Stimulated activated CD8-positive, alpha-beta memory T cell treated with anti-CD3 and anti-CD28 coated beads, Interleukin-2, amount 100 ng/mL, for 1 hour (primary cell): ENCODE measurements around the gene STYXL2.

Experiments
- DNase-seq, 2 donors: peaks; one replicate each; pipeline ENCODE4 v3.0.0-alpha.2; 2020; ENCODE audit warnings: low read depth in 2 of 2

STYXL2 gene

DNA sequence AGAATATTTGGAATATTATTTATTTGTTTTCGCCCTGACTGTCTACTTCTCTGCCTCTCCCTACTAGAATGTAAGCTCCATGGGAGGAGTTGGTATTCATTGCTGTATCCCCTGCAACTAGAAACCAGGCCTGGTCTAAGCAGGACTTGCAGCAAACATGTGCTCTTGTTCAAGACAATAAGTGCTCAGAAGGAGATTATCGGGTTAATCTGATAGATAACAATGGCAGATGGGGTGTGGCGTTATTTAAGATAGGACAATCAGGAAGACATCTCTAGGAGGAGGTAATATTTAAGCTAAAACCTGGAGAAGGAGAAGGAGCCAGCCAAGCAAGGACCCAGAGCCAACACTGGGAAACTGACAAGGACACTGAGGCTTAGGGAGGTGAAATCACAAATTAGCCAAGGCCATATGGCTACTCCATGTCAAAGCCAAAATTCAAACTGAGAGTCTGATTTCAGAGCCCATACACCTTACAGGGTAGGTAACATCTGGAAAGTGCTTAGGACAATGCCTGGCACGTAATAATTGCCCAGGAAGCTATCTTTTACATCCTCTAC lies 41.5 kb downstream of the STYXL2 start:
- DNase-seq = no peak

- DNase-seq = no peak
Measured at GRCh38 chr1:167136191-167136614, 42.3 kb downstream of the STYXL2 start.

GRCh38 chr1:167136806-167137205 lies 42.9 kb downstream of the STYXL2 start:
- no peak for DNase-seq

DNA sequence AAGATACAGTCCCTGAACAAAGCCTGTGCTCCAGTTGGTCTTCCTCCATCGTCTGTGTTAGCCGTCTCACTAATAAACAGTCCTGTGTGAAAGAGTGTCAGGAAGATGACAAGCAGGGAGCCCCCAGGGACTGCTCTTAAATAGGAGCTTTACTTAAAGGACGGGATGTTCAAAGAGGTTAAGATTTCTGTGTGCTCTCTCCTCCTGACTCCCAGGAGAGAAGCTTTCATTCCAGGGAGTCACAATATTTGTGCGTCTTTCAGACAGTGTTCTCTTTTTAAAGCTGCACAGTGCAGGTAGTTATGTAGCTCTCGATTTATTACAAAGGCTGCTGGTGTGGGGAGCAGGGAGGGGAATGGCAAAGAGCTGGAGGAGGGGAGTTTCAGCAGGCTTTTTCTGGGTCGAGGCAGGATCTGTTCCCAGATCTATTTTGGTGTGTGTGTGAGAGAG lies 43.5 kb downstream of the STYXL2 start:
- no peak for DNase-seq

DNA sequence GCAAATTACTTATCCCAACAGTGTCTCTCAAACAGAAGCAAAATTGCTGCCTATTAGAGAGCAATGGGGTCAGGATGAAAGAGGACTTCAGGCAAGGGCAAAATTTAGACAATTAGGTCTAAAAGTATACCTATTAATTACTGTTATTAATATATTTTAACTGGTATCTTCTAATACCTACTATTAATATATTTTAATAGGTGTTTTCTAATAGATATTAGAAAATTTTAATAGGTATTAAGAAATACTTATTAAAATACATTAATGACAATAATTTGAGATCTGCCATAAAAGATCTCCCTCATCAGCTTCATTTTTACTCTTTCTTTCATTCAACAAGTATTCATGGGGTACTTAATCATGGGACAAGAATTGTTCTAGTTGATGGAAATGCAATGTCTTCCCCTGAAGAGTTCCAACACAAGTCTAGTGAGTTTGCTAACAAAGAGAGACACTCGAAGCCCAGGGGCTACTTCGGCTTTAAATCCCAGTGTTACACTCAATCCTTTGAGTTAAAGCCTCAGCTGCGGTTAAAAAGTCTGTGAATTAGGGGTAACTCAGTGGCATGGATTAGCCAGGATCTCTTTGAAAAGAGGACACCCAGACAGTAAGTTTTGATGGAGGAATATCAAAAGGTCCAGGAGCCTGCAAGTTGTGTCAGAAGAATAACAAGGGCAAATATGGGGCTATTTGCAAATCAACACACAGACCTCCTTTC lies 44.1 kb downstream of the STYXL2 start:
- no peak for DNase-seq

- no peak for DNase-seq
Measured at GRCh38 chr1:167138703-167139102, 44.8 kb downstream of the STYXL2 start.

GRCh38 chr1:167141963-167142362 lies 48.1 kb downstream of the STYXL2 start:
- DNase-seq = no peak
